D721Med (cell line): Measurements from ENCODE around the gene EPB41L2.

Source experiments
- DNase-seq: peaks from one replicate; pipeline ENCODE4 v3.0.0; 2011; ENCODE audit warnings: low spot score; ENCODE audit not compliant: insufficient read length
- FAIRE-seq: peaks from 2 replicates; lab custom pipeline; 2011; peaks lifted over from hg19 to GRCh38; lab: Jason Lieb, UNC
- TF ChIP-seq, protein P1 (sequence below): IDR thresholded peaks from 2 replicates; pipeline ENCODE4 v1.5.1; 2012; ENCODE audit warnings: mild to moderate bottlenecking, control low read depth; ENCODE audit not compliant: insufficient read depth; ENCODE audit errors: missing control alignments

The EPB41L2 gene

DNA sequence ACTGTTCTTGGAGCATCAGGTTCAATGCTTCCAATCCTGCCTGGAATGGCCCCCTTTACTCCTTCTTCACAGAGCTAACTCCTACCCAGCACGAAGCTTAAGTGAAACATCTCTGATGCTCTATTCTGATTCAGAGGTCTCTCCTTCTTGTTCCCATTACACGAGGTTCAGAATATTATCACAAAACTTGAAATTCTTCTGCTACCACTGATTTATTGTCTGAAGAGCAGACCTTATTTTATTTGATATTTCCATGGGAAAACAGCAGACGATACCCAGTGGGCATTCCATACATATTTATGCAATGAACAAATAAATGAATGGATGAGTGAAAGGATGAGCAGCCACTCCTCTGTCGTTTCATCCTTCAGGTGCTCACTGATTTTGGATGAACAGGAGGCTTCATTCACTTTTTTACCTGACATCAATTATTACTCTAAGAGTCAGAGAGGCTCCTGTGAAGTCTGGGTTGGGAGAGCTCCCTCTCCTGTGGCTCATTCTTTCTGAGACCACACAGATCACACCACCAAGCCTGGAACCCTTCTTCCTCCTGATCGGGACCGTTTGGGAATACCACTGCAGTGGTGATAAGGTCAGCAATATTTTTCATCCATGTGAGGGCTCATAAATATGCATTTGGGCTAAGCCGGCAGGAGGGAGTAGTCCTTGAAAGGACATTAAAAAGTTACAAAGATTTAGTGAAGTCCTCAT, 210.0 kb downstream of the EPB41L2 start:
- TF ChIP-seq, protein P1, sequence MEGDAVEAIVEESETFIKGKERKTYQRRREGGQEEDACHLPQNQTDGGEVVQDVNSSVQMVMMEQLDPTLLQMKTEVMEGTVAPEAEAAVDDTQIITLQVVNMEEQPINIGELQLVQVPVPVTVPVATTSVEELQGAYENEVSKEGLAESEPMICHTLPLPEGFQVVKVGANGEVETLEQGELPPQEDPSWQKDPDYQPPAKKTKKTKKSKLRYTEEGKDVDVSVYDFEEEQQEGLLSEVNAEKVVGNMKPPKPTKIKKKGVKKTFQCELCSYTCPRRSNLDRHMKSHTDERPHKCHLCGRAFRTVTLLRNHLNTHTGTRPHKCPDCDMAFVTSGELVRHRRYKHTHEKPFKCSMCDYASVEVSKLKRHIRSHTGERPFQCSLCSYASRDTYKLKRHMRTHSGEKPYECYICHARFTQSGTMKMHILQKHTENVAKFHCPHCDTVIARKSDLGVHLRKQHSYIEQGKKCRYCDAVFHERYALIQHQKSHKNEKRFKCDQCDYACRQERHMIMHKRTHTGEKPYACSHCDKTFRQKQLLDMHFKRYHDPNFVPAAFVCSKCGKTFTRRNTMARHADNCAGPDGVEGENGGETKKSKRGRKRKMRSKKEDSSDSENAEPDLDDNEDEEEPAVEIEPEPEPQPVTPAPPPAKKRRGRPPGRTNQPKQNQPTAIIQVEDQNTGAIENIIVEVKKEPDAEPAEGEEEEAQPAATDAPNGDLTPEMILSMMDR = no peak
- FAIRE-seq = no peak
- no peak for DNase-seq

DNA sequence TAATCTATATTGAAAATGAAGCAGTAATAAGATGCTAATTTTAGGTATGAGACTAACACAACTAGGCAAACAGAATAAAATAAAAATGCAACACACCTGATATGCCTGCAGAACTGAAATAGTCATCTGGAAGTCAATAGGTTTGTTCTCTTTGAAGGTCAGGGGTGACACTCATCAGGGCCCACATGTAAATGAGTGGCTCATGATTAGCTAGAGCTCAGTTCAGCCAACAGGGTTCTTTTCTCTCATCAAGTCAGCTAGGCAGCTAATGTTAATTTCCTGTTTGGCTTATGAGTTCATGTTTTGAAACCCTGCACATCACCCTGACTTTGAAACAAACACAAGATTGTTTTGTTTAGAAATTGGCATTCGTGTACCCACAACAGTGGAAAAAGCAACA, 212.0 kb downstream of the EPB41L2 start:
- no peak for DNase-seq
- FAIRE-seq = no peak
- TF ChIP-seq, protein P1 = no peak

DNA sequence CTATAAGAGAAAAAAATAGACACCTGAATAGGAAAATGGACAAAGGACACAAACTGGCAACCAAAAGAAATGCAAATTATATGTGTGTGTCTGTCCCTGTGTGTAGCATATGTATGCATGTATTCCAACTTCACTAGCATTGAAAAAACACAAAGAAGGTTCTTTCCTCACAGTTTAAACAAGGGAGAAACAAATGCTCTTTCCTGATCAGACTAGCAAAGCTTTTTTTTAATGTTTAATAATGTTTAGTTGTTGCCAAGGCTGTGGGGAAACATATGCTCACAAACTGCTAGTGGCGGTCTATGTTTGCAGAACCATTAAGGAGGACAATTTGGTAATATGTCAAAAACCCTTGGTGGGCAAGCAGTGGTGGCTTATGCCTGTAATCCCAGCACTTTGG, 213.5 kb downstream of the EPB41L2 start:
- TF ChIP-seq, protein P1 = no peak
- FAIRE-seq (no peak), DNase-seq (no peak)

DNA sequence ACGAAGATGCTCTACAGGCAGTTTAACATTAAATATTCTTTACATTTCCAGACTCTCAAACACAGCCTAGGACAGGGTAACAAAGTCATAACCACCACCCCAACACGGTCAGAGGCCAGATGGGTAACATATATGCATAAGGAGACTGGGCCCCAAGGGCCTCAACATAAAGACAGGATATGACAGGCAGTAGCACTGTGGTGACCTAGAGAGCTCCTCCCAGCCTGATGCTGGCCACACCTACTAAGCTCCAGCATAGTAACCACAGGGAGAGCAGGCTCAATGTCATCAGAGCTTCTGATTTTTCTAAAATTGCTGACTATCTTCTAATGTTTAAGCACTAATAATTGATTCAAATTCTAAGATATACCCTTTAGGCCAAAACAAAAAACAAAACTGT, 214.1 kb downstream of the EPB41L2 start:
- TF ChIP-seq, protein P1 = no peak
- DNase-seq = no peak
- FAIRE-seq = no peak

DNA sequence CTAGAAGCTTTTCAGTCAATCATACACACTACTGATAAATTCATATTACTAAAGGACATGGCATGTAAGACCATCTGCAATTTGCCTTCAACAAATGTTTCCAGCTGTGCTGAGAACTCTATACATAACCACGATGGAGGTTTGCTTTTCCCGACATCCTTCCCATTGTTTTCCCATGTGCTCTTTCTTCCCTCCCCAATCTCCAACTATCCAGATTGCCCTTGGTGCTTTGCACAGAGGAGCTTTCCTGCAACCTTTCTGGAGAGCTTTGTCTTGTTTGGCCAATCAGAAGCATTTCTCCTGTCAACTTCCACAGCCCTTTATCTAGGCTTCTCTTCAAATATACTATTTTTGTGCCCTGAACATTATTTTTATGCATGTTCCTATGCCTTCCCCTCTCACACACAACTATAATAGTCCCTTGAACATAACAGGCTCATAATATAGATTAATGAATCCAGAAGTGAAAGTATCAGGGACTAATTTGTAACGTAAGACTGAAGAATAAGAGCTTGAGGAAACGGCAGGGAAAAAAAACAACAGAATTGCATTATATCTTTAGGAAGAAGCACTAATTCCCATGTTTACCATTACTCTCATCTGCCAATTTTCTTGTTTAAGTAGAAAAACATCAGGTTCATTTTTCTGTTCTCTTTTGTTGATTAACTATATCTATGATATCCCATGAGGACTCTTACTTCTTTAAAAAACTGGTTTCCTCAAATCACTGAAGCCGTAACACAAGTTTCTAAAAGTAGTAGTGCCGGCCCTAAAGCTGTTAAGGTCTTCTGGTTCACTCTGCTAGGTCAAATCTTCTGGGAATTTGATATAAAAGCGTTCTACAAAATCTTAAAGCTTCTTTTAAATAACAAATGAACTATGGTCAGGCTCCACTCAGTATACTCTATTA, 215.8 kb downstream of the EPB41L2 start:
- no peak for DNase-seq
- TF ChIP-seq, protein P1 = no peak
- no peak for FAIRE-seq

DNA sequence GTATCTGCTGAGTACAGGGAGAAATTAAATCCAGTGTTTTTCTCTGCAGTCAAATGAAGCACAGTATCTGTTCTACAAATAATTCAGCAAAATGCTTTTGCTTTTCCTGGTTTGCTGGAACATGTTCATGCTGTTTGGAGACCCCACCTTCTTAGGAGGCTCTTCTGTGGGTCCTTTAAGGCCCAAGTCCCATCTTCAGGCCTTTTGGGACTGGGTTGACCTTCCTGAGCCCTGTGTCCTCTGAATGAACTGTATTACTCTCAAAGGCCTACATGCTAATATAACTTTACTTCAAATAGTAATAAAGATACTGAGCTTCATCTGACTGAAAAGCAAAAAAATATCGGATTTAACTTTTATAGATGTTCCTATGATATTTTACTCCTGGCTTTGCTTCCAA, 216.5 kb downstream of the EPB41L2 start:
- DNase-seq (no peak), FAIRE-seq (no peak)
- TF ChIP-seq, protein P1 = no peak
